ENCODE data around the gene DAB1.

- no peak for TF ChIP-seq CTCF (IDR thresholded peaks at IDR 0.05)
- TF ChIP-seq POLR2A (IDR thresholded peaks at IDR 0.05) = no peak
These were observed 405.7 kb downstream of the DAB1 start for GRCh38 chr1:57018119-57018518.

Data from upper lobe of left lung (tissue), 4 donors.